GM12878 (cell line): Measurements from ENCODE around the gene ADSS2. TPM values are rescaled to one million over a fixed set of nuclear protein-coding genes. Genes with fewer than 3 reads are reported as not detected.

Experiments
- ATAC-seq: fragments of 200-7000 bp; cut with Tn5 transposase; 3 replicates; pipeline ENCODE4 v1.9.1; 2020; ENCODE audit warnings: mild to moderate bottlenecking, moderate library complexity
- BruUV-seq: library from RNA; stranded (reverse); fragments of 400-500 nt; replicated peaks from 2 replicates; lab custom pipeline; 2021; lab: Mats Ljungman, UMichigan
- CTCF ChIA-PET: fragments of 300-600 bp; sonication (Branson Sonifier 250); formaldehyde crosslinking; extraction: SDS; loops from one replicate; lab custom pipeline; 2021; ENCODE audit warnings: inconsistent platforms; lab: Yijun Ruan, JAX
- POLR2A ChIA-PET: fragments of 350-600 bp; formaldehyde crosslinking; extraction: SDS; loops from one replicate; lab custom pipeline; 2021; ENCODE audit warnings: inconsistent platforms; lab: Charles Lee
- RAD21 ChIA-PET: fragments of 300-600 bp; sonication (Branson Sonifier 250); formaldehyde crosslinking; loops from one replicate; lab custom pipeline; 2023; ENCODE audit warnings: antibody characterized with exemption; ENCODE audit not compliant: unreplicated experiment; lab: Charles Lee
- SMC1A ChIA-PET: fragments of 300-600 bp; sonication (Branson Sonifier 250); formaldehyde crosslinking; loops from one replicate; lab custom pipeline; 2023; ENCODE audit not compliant: unreplicated experiment, uncharacterized antibody; lab: Charles Lee
- DNase-seq: peaks from one replicate; pipeline ENCODE4 v3.0.0-alpha.2; 2011; ENCODE audit warnings: low read depth, low spot score
- FAIRE-seq: peaks from 3 replicates; lab custom pipeline; 2011; peaks lifted over from hg19 to GRCh38; lab: Jason Lieb, UNC
- H2AFZ ChIP-seq: 2 replicates; pipeline ENCODE4 v1.6.0; 2011; ENCODE audit warnings: low read depth, low read length, control low read depth; ENCODE audit not compliant: control insufficient read depth
- H3K27ac ChIP-seq: 2 replicates; pipeline ENCODE4 v1.5.1; 2011; ENCODE audit warnings: control low read depth; ENCODE audit not compliant: control insufficient read depth, insufficient read depth
- H3K27me3 ChIP-seq, 2 experiments: replicated peaks in 1 of 2; 2 replicates each; pipeline versions ENCODE4 v1.6.0 to v1.6.1; 2011; ENCODE audit warnings: low read length in 1 of 2; ENCODE audit not compliant: control insufficient read depth in 2 of 2, insufficient read depth in 2 of 2
- H3K36me3 ChIP-seq, 2 experiments: 2 replicates each; pipeline ENCODE4 v1.5.1; 2011; ENCODE audit warnings: low read length in 1 of 2; ENCODE audit not compliant: control insufficient read depth in 2 of 2, insufficient read depth in 2 of 2
- H3K4me1 ChIP-seq: 2 replicates; pipeline ENCODE4 v1.6.1; 2011; ENCODE audit warnings: mild to moderate bottlenecking, low read length, moderate library complexity, mixed read lengths; ENCODE audit not compliant: control insufficient read depth, insufficient read depth
- H3K4me2 ChIP-seq: 2 replicates; pipeline ENCODE4 v1.6.0; 2011; ENCODE audit warnings: control low read depth; ENCODE audit not compliant: control insufficient read depth, insufficient read depth
- H3K4me3 ChIP-seq: fragments of 200-600 bp; sonication (generic); 2 replicates; pipeline ENCODE4 v1.5.1; 2016
- H3K79me2 ChIP-seq: 2 replicates; pipeline ENCODE4 v1.6.0; 2011; ENCODE audit warnings: low read length; ENCODE audit not compliant: control insufficient read depth, insufficient read depth
- H3K9ac ChIP-seq: 2 replicates; pipeline ENCODE4 v1.8.0; 2011; ENCODE audit warnings: low read length, control low read depth, mixed read lengths; ENCODE audit not compliant: control insufficient read depth, insufficient read depth
- H3K9me3 ChIP-seq: replicated peaks from 3 replicates; pipeline ENCODE4 v1.5.1; 2011; ENCODE audit warnings: mild to moderate bottlenecking, low read length; ENCODE audit not compliant: control insufficient read depth, insufficient read depth
- H4K20me1 ChIP-seq: 2 replicates; pipeline ENCODE4 v1.6.0; 2011; ENCODE audit not compliant: control insufficient read depth, insufficient read depth
- BRCA1 ChIP-seq: IDR thresholded peaks from 2 replicates; pipeline ENCODE4 v1.6.1; 2011; ENCODE audit warnings: low read depth, low read length, improper control_type of control experiment
- IKZF2 ChIP-seq, 2 experiments: fragments of 450-650 bp; IDR thresholded peaks; 2 replicates each; pipeline ENCODE4 v1.6.1; 2017; ENCODE audit warnings: mild to moderate bottlenecking in 2 of 2, moderate library complexity in 2 of 2
- JUNB ChIP-seq: IDR thresholded peaks from 2 replicates; pipeline ENCODE4 v1.6.1; 2016; ENCODE audit warnings: antibody characterized with exemption, mild to moderate bottlenecking
- MAX ChIP-seq: IDR thresholded peaks from 2 replicates; pipeline ENCODE4 v1.6.1; 2012; ENCODE audit warnings: low read depth, low read length, improper control_type of control experiment
- MTA2 ChIP-seq: fragments of 450-650 bp; IDR thresholded peaks from 2 replicates; pipeline ENCODE4 v1.6.1; 2016; ENCODE audit warnings: low read depth, mild to moderate bottlenecking, moderate library complexity
- RELB ChIP-seq: fragments of 450-650 bp; IDR thresholded peaks from 2 replicates; pipeline ENCODE4 v1.6.1; 2017; ENCODE audit warnings: low read depth, mild to moderate bottlenecking, moderate library complexity
- SMAD1 ChIP-seq: fragments of 450-650 bp; IDR thresholded peaks from 2 replicates; pipeline ENCODE4 v1.6.1; 2018; ENCODE audit warnings: mild to moderate bottlenecking, low read depth; ENCODE audit not compliant: partially characterized antibody
- SMARCA5 ChIP-seq: fragments of 450-650 bp; IDR thresholded peaks from 2 replicates; pipeline ENCODE4 v1.6.1; 2017; ENCODE audit warnings: mild to moderate bottlenecking
- TAF1 ChIP-seq: IDR thresholded peaks from 2 replicates; pipeline ENCODE4 v1.6.1; 2011; ENCODE audit warnings: mild to moderate bottlenecking, low read depth, low read length, borderline replicate concordance
- ZBTB40 ChIP-seq: fragments of 450-650 bp; IDR thresholded peaks from 2 replicates; pipeline ENCODE4 v1.6.1; 2016; ENCODE audit warnings: mild to moderate bottlenecking, moderate library complexity, borderline replicate concordance
- ZNF217 ChIP-seq: fragments of 450-650 bp; IDR thresholded peaks from 2 replicates; pipeline ENCODE4 v1.6.1; 2017; ENCODE audit warnings: antibody characterized with exemption, mild to moderate bottlenecking
- ZNF687 ChIP-seq: fragments of 450-650 bp; IDR thresholded peaks from 2 replicates; pipeline ENCODE4 v1.6.1; 2017; ENCODE audit warnings: mild to moderate bottlenecking, moderate library complexity
- ZSCAN29 ChIP-seq: fragments of 450-650 bp; IDR thresholded peaks from 2 replicates; pipeline ENCODE4 v1.6.1; 2017; ENCODE audit warnings: mild to moderate bottlenecking, moderate library complexity
- WGBS: methylation state at CpG from one replicate; pipeline ENCODE4 v1.1.6; 2016; ENCODE audit warnings: low lambda C conversion rate; ENCODE audit not compliant: insufficient replicate concordance, insufficient coverage; ENCODE audit errors: missing lambda C conversion rate; 5-methylcytosine and 5-hydroxymethylcytosine counted together
- in situ Hi-C: fragments of 300-500 bp; cut with MboI; formaldehyde crosslinking; loops from 9 replicates; pipeline ENCODE4 v1.14.3; 2018; ENCODE audit warnings: mixed read lengths
- intact Hi-C: fragments of 100-400 bp; cut with micrococcal nuclease; formaldehyde crosslinking; loops from one replicate; pipeline ENCODE4 v1.14.2; 2022; ENCODE audit not compliant: unreplicated experiment
- polyA plus RNA-seq, 11 experiments: library from polyadenylated mRNA; depleted of rRNA in 4 of 11; unstranded in 6 of 11; stranded (reverse) in 5 of 11; fragments of >200 nt; fragmentation: Nextera tagmentation in 4 of 11; fragmentation: Illumina TruSeq in 1 of 11; extraction: Ambion mirVana in 4 of 11; extraction: Trizol in 1 of 11; gene quantifications; 1 replicate in 1 of 11; 2 replicates in 10 of 11; pipeline versions ENCODE4 v1.2.1 to v1.2.3, GENCODE V29; 2011 to 2016; ENCODE audit warnings: inconsistent platforms in 2 of 11, missing spikeins in 2 of 11, low read depth in 1 of 11
- total RNA-seq, 4 experiments: library from RNA; depleted of rRNA in 3 of 4; stranded (reverse); fragments of >200 nt in 3 of 4; fragmentation: Illumina TruSeq in 1 of 4; extraction: Trizol in 1 of 4; gene quantifications; 2 replicates each; pipeline versions ENCODE4 v1.2.1 to v1.2.3, GENCODE V29; 2013 to 2021

Gene ADSS2
- total and polyA plus RNA-seq, 10 of the 15 experiments (the other 5 are each of a cell fraction or from before 2014, with no cell fraction given), result 8.1 to 49.3 (median 40.6) TPM

- no peak overlapping the region for H3K9ac ChIP-seq
- H3K4me2 ChIP-seq, result no peak overlapping the region
- DNase-seq, result no peak
- H3K4me3 ChIP-seq, result no peak overlapping the region
- H3K27ac ChIP-seq, result no peak overlapping the region
- CTCF ChIA-PET, result no interaction called here
- H3K9me3 ChIP-seq, result no peaks in the 10 kb centered on the region
- in situ Hi-C loops (no loop called here), intact Hi-C loops (no loop called here)
- FAIRE-seq, result no peak
- SMC1A ChIA-PET, result no interaction called here
- RAD21 ChIA-PET, result no interaction called here
- POLR2A ChIA-PET, result no interaction called here
- no TSS peak for BruUV-seq
- H4K20me1 ChIP-seq, result no peaks in the 10 kb centered on the region
- no peak overlapping the region for H2AFZ ChIP-seq
- no peaks in the 10 kb centered on the region for H3K27me3 ChIP-seq
- 0 out of 2 replicates have a peak, but pooled peaks cover 2% of the 10 kb centered on the region for H3K4me1 ChIP-seq
- ATAC-seq, result peak; percentile 43
- no peaks in the 10 kb centered on the region for H3K36me3 ChIP-seq
- WGBS, result over 99% methylated on average over 15 of the region's 15 CpGs
- no peaks in the 10 kb centered on the region for H3K79me2 ChIP-seq
- TF ChIP-seq MAX (no peak), ZNF217 (no peak), RELB (no peak), ZBTB40 (no peak), ZSCAN29 (no peak), BRCA1 (no peak), SMARCA5 (no peak), SMAD1 (no peak), TAF1 (no peak), MTA2 (no peak), IKZF2 (IDR thresholded peaks at IDR 0.05) (no peak), ZNF687 (no peak), JUNB (no peak)
These were observed 56.6 kb downstream of the ADSS2 start for GRCh38 chr1:244394826-244395765.
